B cell (primary cell): Measurements from ENCODE around the gene DNAJC8.

Experiments
- CTCF ChIP-seq: fragments of 200-600 bp; IDR thresholded peaks from one replicate; pipeline ENCODE4 v1.8.0; 2022; ENCODE audit warnings: antibody characterized with exemption, mild to moderate bottlenecking
- EZH2 ChIP-seq: IDR thresholded peaks from 2 replicates; pipeline ENCODE4 v1.6.1; 2012; ENCODE audit warnings: borderline replicate concordance, low read depth, mild to moderate bottlenecking, moderate library complexity, low read length; ENCODE audit not compliant: insufficient read depth, poor library complexity, severe bottlenecking

- TF ChIP-seq CTCF, result no peak
- no peak for TF ChIP-seq EZH2
Measured at GRCh38 chr1:28162151-28162550, 70.7 kb downstream of the DNAJC8 start.
